ENCODE data around the gene ZNF385B.

ZNF385B gene

DNA sequence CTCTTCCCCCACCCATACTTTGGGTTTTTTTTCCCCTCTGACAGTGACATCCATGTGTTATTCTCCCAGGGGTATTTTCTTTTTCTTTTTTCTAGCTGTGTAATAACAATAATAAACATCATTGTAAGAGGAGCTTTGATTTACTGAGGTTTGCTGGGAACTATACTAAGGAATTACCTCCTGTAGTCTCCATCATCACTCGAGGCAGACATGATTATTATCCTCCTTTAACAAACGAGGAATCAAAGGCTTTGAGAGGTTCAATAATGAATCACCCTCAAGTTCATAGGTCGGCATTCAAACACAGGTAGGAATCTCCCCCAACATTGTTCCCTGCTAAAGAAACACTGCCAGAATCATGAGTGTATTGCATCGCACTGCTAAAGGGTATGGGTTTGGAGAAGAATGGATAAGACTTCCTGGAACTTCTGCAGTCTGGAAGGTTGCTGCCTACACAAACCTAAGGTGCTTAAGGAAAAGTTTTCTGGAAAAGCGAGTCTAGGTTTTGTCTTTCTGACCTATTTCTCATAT, 336.5 kb downstream of the ZNF385B start:
- Histone ChIP-seq H3K4me3 (ENCODE audit: low read depth in 1 of 2, low read length in 2 of 2) (no peak overlapping the region), H3K9ac (ENCODE audit: low read depth, low read length) (no peak overlapping the region), H3K27me3 (ENCODE audit: insufficient read depth, low read length, poor library complexity) (no peaks in the 10 kb centered on the region), H3K4me2 (ENCODE audit: insufficient read depth, low read length) (no peak overlapping the region), H4K20me1 (ENCODE audit: insufficient read depth, low read length) (no peaks in the 10 kb centered on the region), H2AFZ (ENCODE audit: low read depth, low read length) (no peak overlapping the region), H3K36me3 (ENCODE audit: insufficient read depth, low read length) (no peaks in the 10 kb centered on the region), H3K27ac (ENCODE audit: low read length) (no peak overlapping the region), H3K9me3 (ENCODE audit: insufficient read depth, low read length, severe bottlenecking) (no peaks in the 10 kb centered on the region), H3K4me1 (ENCODE audit: insufficient read depth, low read length) (no peaks in the 10 kb centered on the region), H3K79me2 (ENCODE audit: insufficient read depth, low read length) (no peaks in the 10 kb centered on the region)
- TF ChIP-seq EZH2 (IDR thresholded peaks at IDR 0.05; ENCODE audit: borderline replicate concordance, low read depth, low read length, severe bottlenecking): no peak
- no peak for TF ChIP-seq CTCF (IDR thresholded peaks at IDR 0.05; ENCODE audit: borderline replicate concordance, extremely low read depth, low read length, poor library complexity, severe bottlenecking)
- no peak for DNase-seq
- no peak for ATAC-seq (ENCODE audit: insufficient read depth, low read depth)

DNA sequence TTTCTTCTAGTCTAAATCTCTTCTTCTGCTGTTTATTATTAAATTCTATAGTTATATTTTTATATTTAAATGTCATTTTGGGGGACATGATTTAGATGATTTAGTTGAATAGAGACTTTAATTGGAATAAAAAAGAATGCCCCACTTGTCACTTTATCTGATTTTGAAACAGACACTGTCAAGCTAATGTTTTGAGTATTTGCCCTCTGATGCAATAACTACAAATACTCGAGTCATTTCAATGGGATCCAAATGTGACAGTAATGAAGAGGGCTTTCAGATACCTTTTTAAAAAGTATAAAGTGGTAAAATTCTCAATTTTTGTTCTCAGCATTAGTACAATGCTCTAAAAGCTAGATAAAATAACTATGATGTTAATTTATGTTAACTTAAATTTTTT, 339.5 kb downstream of the ZNF385B start:
- Histone ChIP-seq H4K20me1 (ENCODE audit: insufficient read depth, low read length) (no peaks in the 10 kb centered on the region), H3K27ac (ENCODE audit: low read length) (no peak overlapping the region), H2AFZ (ENCODE audit: low read depth, low read length) (no peak overlapping the region), H3K79me2 (ENCODE audit: insufficient read depth, low read length) (no peaks in the 10 kb centered on the region), H3K4me1 (ENCODE audit: insufficient read depth, low read length) (no peaks in the 10 kb centered on the region), H3K36me3 (ENCODE audit: insufficient read depth, low read length) (no peaks in the 10 kb centered on the region), H3K4me3 (ENCODE audit: low read depth in 1 of 2, low read length in 2 of 2) (no peak overlapping the region), H3K9me3 (ENCODE audit: insufficient read depth, low read length, severe bottlenecking) (no peaks in the 10 kb centered on the region), H3K4me2 (ENCODE audit: insufficient read depth, low read length) (no peak overlapping the region), H3K9ac (ENCODE audit: low read depth, low read length) (no peak overlapping the region), H3K27me3 (ENCODE audit: insufficient read depth, low read length, poor library complexity) (no peaks in the 10 kb centered on the region)
- TF ChIP-seq CTCF (IDR thresholded peaks at IDR 0.05; ENCODE audit: borderline replicate concordance, extremely low read depth, low read length, poor library complexity, severe bottlenecking) (no peak), EZH2 (IDR thresholded peaks at IDR 0.05; ENCODE audit: borderline replicate concordance, low read depth, low read length, severe bottlenecking) (no peak)
- DNase-seq (no peak), ATAC-seq (ENCODE audit: insufficient read depth, low read depth) (no peak)

- Histone ChIP-seq H3K9ac (ENCODE audit: low read depth, low read length) (no peak overlapping the region), H3K9me3 (ENCODE audit: insufficient read depth, low read length, severe bottlenecking) (no peaks in the 10 kb centered on the region), H2AFZ (ENCODE audit: low read depth, low read length) (no peak overlapping the region), H3K79me2 (ENCODE audit: insufficient read depth, low read length) (no peaks in the 10 kb centered on the region), H3K36me3 (ENCODE audit: insufficient read depth, low read length) (no peaks in the 10 kb centered on the region), H3K27me3 (ENCODE audit: insufficient read depth, low read length, poor library complexity) (no peaks in the 10 kb centered on the region), H3K27ac (ENCODE audit: low read length) (no peak overlapping the region), H3K4me3 (ENCODE audit: low read depth in 1 of 2, low read length in 2 of 2) (no peak overlapping the region), H3K4me2 (ENCODE audit: insufficient read depth, low read length) (no peak overlapping the region), H4K20me1 (ENCODE audit: insufficient read depth, low read length) (no peaks in the 10 kb centered on the region), H3K4me1 (ENCODE audit: insufficient read depth, low read length) (no peaks in the 10 kb centered on the region)
- no peak for ATAC-seq (ENCODE audit: insufficient read depth, low read depth)
- no peak for DNase-seq
- TF ChIP-seq EZH2 (IDR thresholded peaks at IDR 0.05; ENCODE audit: borderline replicate concordance, low read depth, low read length, severe bottlenecking) (no peak), CTCF (IDR thresholded peaks at IDR 0.05; ENCODE audit: borderline replicate concordance, extremely low read depth, low read length, poor library complexity, severe bottlenecking) (no peak)
These were observed 342.6 kb downstream of the ZNF385B start for GRCh38 chr2:179518830-179519229.

GRCh38 chr2:179513181-179513580, 348.2 kb downstream of the ZNF385B start:
- Histone ChIP-seq H3K4me3 (ENCODE audit: low read depth in 1 of 2, low read length in 2 of 2) (no peak overlapping the region), H4K20me1 (ENCODE audit: insufficient read depth, low read length) (no peaks in the 10 kb centered on the region), H3K9me3 (ENCODE audit: insufficient read depth, low read length, severe bottlenecking) (no peaks in the 10 kb centered on the region), H2AFZ (ENCODE audit: low read depth, low read length) (no peak overlapping the region), H3K79me2 (ENCODE audit: insufficient read depth, low read length) (no peaks in the 10 kb centered on the region), H3K9ac (ENCODE audit: low read depth, low read length) (no peak overlapping the region), H3K4me2 (ENCODE audit: insufficient read depth, low read length) (no peak overlapping the region), H3K27ac (ENCODE audit: low read length) (no peak overlapping the region), H3K36me3 (ENCODE audit: insufficient read depth, low read length) (no peaks in the 10 kb centered on the region), H3K27me3 (ENCODE audit: insufficient read depth, low read length, poor library complexity) (peaks cover 3% of the 10 kb centered on the region), H3K4me1 (ENCODE audit: insufficient read depth, low read length) (no peaks in the 10 kb centered on the region)
- no peak for ATAC-seq (ENCODE audit: insufficient read depth, low read depth)
- TF ChIP-seq EZH2 (IDR thresholded peaks at IDR 0.05; ENCODE audit: borderline replicate concordance, low read depth, low read length, severe bottlenecking) (no peak), CTCF (IDR thresholded peaks at IDR 0.05; ENCODE audit: borderline replicate concordance, extremely low read depth, low read length, poor library complexity, severe bottlenecking) (no peak)
- DNase-seq: no peak

All from DND-41 (cell line).